ENCODE results near the gene BUD13.

BUD13 gene

GRCh38 chr11:116742104-116742503 lies 30.7 kb downstream of the BUD13 start:
- no peak for FAIRE-seq

- no peak for FAIRE-seq
These were observed 32.0 kb downstream of the BUD13 start for GRCh38 chr11:116740741-116741140.

- no peak for FAIRE-seq
These were observed 33.8 kb downstream of the BUD13 start for GRCh38 chr11:116738975-116739374.

GRCh38 chr11:116736763-116737162 lies 36.0 kb downstream of the BUD13 start:
- FAIRE-seq: no peak

- no peak for FAIRE-seq
These were observed 38.7 kb downstream of the BUD13 start for GRCh38 chr11:116733969-116734508.

- no peak for FAIRE-seq
These were observed 39.6 kb downstream of the BUD13 start for GRCh38 chr11:116733043-116733755.

- FAIRE-seq: no peak
These were observed 40.3 kb downstream of the BUD13 start for GRCh38 chr11:116732271-116733042.

GRCh38 chr11:116731821-116732220 lies 41.0 kb downstream of the BUD13 start:
- FAIRE-seq: no peak

- FAIRE-seq: no peak
These were observed 41.6 kb downstream of the BUD13 start for GRCh38 chr11:116731097-116731761.

GRCh38 chr11:116730601-116731000 lies 42.2 kb downstream of the BUD13 start:
- FAIRE-seq: no peak

GRCh38 chr11:116730241-116730561 lies 42.6 kb downstream of the BUD13 start:
- FAIRE-seq: no peak

- no peak for FAIRE-seq
These were observed 43.1 kb downstream of the BUD13 start for GRCh38 chr11:116729501-116730240.

- FAIRE-seq: no peak
These were observed 44.8 kb downstream of the BUD13 start for GRCh38 chr11:116727990-116728389.

- no peak for FAIRE-seq
These were observed 47.2 kb downstream of the BUD13 start for GRCh38 chr11:116725434-116726221.

GRCh38 chr11:116724813-116725212 lies 48.0 kb downstream of the BUD13 start:
- FAIRE-seq: no peak

- no peak for FAIRE-seq
These were observed 49.3 kb downstream of the BUD13 start for GRCh38 chr11:116723511-116723910.

GRCh38 chr11:116721988-116722387 lies 50.8 kb downstream of the BUD13 start:
- FAIRE-seq: no peak

- no peak for FAIRE-seq
These were observed 51.9 kb downstream of the BUD13 start for GRCh38 chr11:116720895-116721294.

- no peak for FAIRE-seq
These were observed 53.8 kb downstream of the BUD13 start for GRCh38 chr11:116718955-116719501.

GRCh38 chr11:116716621-116717020 lies 56.2 kb downstream of the BUD13 start:
- FAIRE-seq: no peak

GRCh38 chr11:116715383-116715782 lies 57.4 kb downstream of the BUD13 start:
- no peak for FAIRE-seq

GRCh38 chr11:116714902-116715301 lies 57.9 kb downstream of the BUD13 start:
- no peak for FAIRE-seq

Data from islet of Langerhans (tissue), 1 donor.